ENCODE measurements around the gene PCDHB7. TPM values are rescaled to one million over a fixed set of nuclear protein-coding genes. Genes with fewer than 3 reads are reported as not detected.
"Not testable (repeated sequence)": the region's sequence is repeated elsewhere in the genome, so short reads cannot be mapped to it uniquely, and the experiment has no call there.

PCDHB7 gene
- total RNA-seq, 1 experiment from 2014 or later, result 2.1 TPM

GRCh38 chr5:141224844-141225243 lies 52.4 kb downstream of the PCDHB7 start:
- DNase-seq (ENCODE audit: low read depth), result not testable (repeated sequence)

DNA sequence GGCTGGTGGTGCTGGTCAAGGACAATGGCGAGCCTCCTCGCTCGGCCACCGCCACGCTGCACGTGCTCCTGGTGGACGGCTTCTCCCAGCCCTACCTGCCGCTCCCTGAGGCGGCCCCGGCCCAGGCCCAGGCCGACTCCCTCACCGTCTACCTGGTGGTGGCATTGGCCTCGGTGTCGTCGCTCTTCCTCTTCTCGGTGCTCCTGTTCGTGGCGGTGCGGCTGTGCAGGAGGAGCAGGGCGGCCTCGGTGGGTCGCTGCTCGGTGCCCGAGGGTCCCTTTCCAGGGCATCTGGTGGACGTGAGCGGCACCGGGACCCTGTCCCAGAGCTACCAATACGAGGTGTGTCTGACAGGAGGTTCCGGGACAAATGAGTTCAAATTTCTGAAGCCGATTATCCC lies 53.0 kb downstream of the PCDHB7 start:
- not testable (repeated sequence) for DNase-seq (ENCODE audit: low read depth)

Other genes starting within 250 kb of the PCDHB7 start
- 0.25 and 0.34 TPM in 2 replicates for gene PCDHAC1, start 246.3 kb upstream of the PCDHB7 start, total RNA-seq (2014; rRNA removed; shearing (Covaris generic))
- 0.17 TPM in 1 of 2 replicates, not detected in the other for gene PCDHAC2, start 206.2 kb upstream of the PCDHB7 start, total RNA-seq (2014; rRNA removed; shearing (Covaris generic))
- gene PCDHB1, start 121.3 kb upstream of the PCDHB7 start, total RNA-seq (2014; rRNA removed; shearing (Covaris generic)), result not detected in 2 replicates
- gene PCDHB2, start 78.0 kb upstream of the PCDHB7 start, total RNA-seq (2014; rRNA removed; shearing (Covaris generic)), result 0.32 and 2.1 TPM in 2 replicates
- gene PCDHB3, start 72.2 kb upstream of the PCDHB7 start, total RNA-seq (2014; rRNA removed; shearing (Covaris generic)), result 3.9 and 8.0 TPM in 2 replicates
- 0.07 TPM in 1 of 2 replicates, not detected in the other for gene PCDHB4, start 50.8 kb upstream of the PCDHB7 start, total RNA-seq (2014; rRNA removed; shearing (Covaris generic))
- gene PCDHB5, start 37.4 kb upstream of the PCDHB7 start, total RNA-seq (2014; rRNA removed; shearing (Covaris generic)), result not detected in 2 replicates
- gene PCDHB6, start 22.6 kb upstream of the PCDHB7 start, total RNA-seq (2014; rRNA removed; shearing (Covaris generic)), result 0.49 and 0.62 TPM in 2 replicates
- gene PCDHB8, start 5.1 kb downstream of the PCDHB7 start, total RNA-seq (2014; rRNA removed; shearing (Covaris generic)), result 0.98 and 3.8 TPM in 2 replicates
- gene PCDHB16, start 9.7 kb downstream of the PCDHB7 start, total RNA-seq (2014; rRNA removed; shearing (Covaris generic)), result 3.0 and 8.6 TPM in 2 replicates
- 1.6 and 9.3 TPM in 2 replicates for gene PCDHB9, start 14.5 kb downstream of the PCDHB7 start, total RNA-seq (2014; rRNA removed; shearing (Covaris generic))
- 0.49 and 1.3 TPM in 2 replicates for gene PCDHB10, start 19.7 kb downstream of the PCDHB7 start, total RNA-seq (2014; rRNA removed; shearing (Covaris generic))
- gene PCDHB11, start 27.0 kb downstream of the PCDHB7 start, total RNA-seq (2014; rRNA removed; shearing (Covaris generic)), result 0.25 and 0.49 TPM in 2 replicates
- gene PCDHB12, start 36.1 kb downstream of the PCDHB7 start, total RNA-seq (2014; rRNA removed; shearing (Covaris generic)), result 1.7 and 2.6 TPM in 2 replicates
- gene PCDHB13, start 41.3 kb downstream of the PCDHB7 start, total RNA-seq (2014; rRNA removed; shearing (Covaris generic)), result 0.39 and 0.42 TPM in 2 replicates
- gene PCDHB14, start 50.7 kb downstream of the PCDHB7 start, total RNA-seq (2014; rRNA removed; shearing (Covaris generic)), result 0.44 and 1.9 TPM in 2 replicates
- 0.17 TPM in 1 of 2 replicates, not detected in the other for gene PCDHB15, start 72.8 kb downstream of the PCDHB7 start, total RNA-seq (2014; rRNA removed; shearing (Covaris generic))
- 0.05 TPM in 1 of 2 replicates, not detected in the other for gene SLC25A2, start 131.4 kb downstream of the PCDHB7 start, total RNA-seq (2014; rRNA removed; shearing (Covaris generic))
- gene TAF7, start 148.1 kb downstream of the PCDHB7 start, total RNA-seq (2014; rRNA removed; shearing (Covaris generic)), result 52.8 and 84.2 TPM in 2 replicates
- 0.71 and 0.89 TPM in 2 replicates for gene PCDHGA1, start 157.9 kb downstream of the PCDHB7 start, total RNA-seq (2014; rRNA removed; shearing (Covaris generic))
- gene PCDHGA2, start 166.1 kb downstream of the PCDHB7 start, total RNA-seq (2014; rRNA removed; shearing (Covaris generic)), result 0.22 and 0.32 TPM in 2 replicates
- 0.49 TPM in 1 of 2 replicates, not detected in the other for gene PCDHGA3, start 171.2 kb downstream of the PCDHB7 start, total RNA-seq (2014; rRNA removed; shearing (Covaris generic))
- 3.3 and 4.9 TPM in 2 replicates for gene PCDHGB1, start 177.5 kb downstream of the PCDHB7 start, total RNA-seq (2014; rRNA removed; shearing (Covaris generic))
- gene PCDHGA4, start 182.4 kb downstream of the PCDHB7 start, total RNA-seq (2014; rRNA removed; shearing (Covaris generic)), result 0.17 and 0.91 TPM in 2 replicates
- gene PCDHGB2, start 187.3 kb downstream of the PCDHB7 start, total RNA-seq (2014; rRNA removed; shearing (Covaris generic)), result 0.25 and 0.57 TPM in 2 replicates
- gene PCDHGA5, start 191.5 kb downstream of the PCDHB7 start, total RNA-seq (2014; rRNA removed; shearing (Covaris generic)), result 0.02 and 0.10 TPM in 2 replicates
- gene PCDHGB3, start 197.6 kb downstream of the PCDHB7 start, total RNA-seq (2014; rRNA removed; shearing (Covaris generic)), result 0.49 and 0.54 TPM in 2 replicates
- gene PCDHGA6, start 201.2 kb downstream of the PCDHB7 start, total RNA-seq (2014; rRNA removed; shearing (Covaris generic)), result 0.07 and 1.1 TPM in 2 replicates
- 0.17 TPM in 1 of 2 replicates, not detected in the other for gene PCDHGA7, start 210.1 kb downstream of the PCDHB7 start, total RNA-seq (2014; rRNA removed; shearing (Covaris generic))
- gene PCDHGB4, start 215.1 kb downstream of the PCDHB7 start, total RNA-seq (2014; rRNA removed; shearing (Covaris generic)), result not detected in 2 replicates
- 0.07 TPM in 1 of 2 replicates, not detected in the other for gene PCDHGA8, start 220.0 kb downstream of the PCDHB7 start, total RNA-seq (2014; rRNA removed; shearing (Covaris generic))
- gene PCDHGB5, start 225.3 kb downstream of the PCDHB7 start, total RNA-seq (2014; rRNA removed; shearing (Covaris generic)), result not detected in 2 replicates
- gene PCDHGA9, start 230.1 kb downstream of the PCDHB7 start, total RNA-seq (2014; rRNA removed; shearing (Covaris generic)), result 0.02 and 0.17 TPM in 2 replicates
- gene PCDHGB6, start 235.4 kb downstream of the PCDHB7 start, total RNA-seq (2014; rRNA removed; shearing (Covaris generic)), result 0.02 TPM in 1 of 2 replicates, not detected in the other
- 0.71 and 0.89 TPM in 2 replicates for gene PCDHGA10, start 240.3 kb downstream of the PCDHB7 start, total RNA-seq (2014; rRNA removed; shearing (Covaris generic))
- 7.1 and 7.7 TPM in 2 replicates for gene PCDHGB7, start 245.0 kb downstream of the PCDHB7 start, total RNA-seq (2014; rRNA removed; shearing (Covaris generic))
- gene PCDHGA11, start 248.4 kb downstream of the PCDHB7 start, total RNA-seq (2014; rRNA removed; shearing (Covaris generic)), result 0.05 TPM in 1 of 2 replicates, not detected in the other